IMR-90 (cell line): ENCODE measurements around the gene RBP4. TPM values are rescaled to one million over a fixed set of nuclear protein-coding genes. Genes with fewer than 3 reads are reported as not detected.

Experiments
- ATAC-seq: fragments of 200-7000 bp; cut with Tn5 transposase; 2 replicates; pipeline ENCODE4 v1.9.1; 2020; ENCODE audit warnings: low read depth, mild to moderate bottlenecking, moderate library complexity
- BruUV-seq: library from RNA; stranded (reverse); fragments of 400-500 nt; replicated peaks from 2 replicates; lab custom pipeline; 2021; lab: Mats Ljungman, UMichigan
- CTCF ChIA-PET: fragments of 300-600 bp; formaldehyde crosslinking; extraction: SDS; loops from one replicate; lab custom pipeline; 2021; ENCODE audit warnings: antibody characterized with exemption; lab: Yijun Ruan, JAX
- POLR2A ChIA-PET: fragments of 300-600 bp; sonication (Branson Sonifier 250); formaldehyde crosslinking; loops from one replicate; lab custom pipeline; 2022; ENCODE audit warnings: antibody characterized with exemption; ENCODE audit not compliant: unreplicated experiment; lab: Charles Lee
- DNase-seq: peaks from one replicate; pipeline ENCODE4 v3.0.0; 2013
- H2AFZ ChIP-seq: replicated peaks from 2 replicates; pipeline ENCODE3; 2013; ENCODE audit warnings: low read length, mild to moderate bottlenecking; ENCODE audit not compliant: poor library complexity
- H2AK5ac ChIP-seq: 2 replicates; pipeline ENCODE4 v1.6.1; 2013; ENCODE audit warnings: low read depth, low read length, inconsistent platforms
- H2AK9ac ChIP-seq: replicated peaks from 2 replicates; pipeline ENCODE3; 2013; ENCODE audit warnings: mild to moderate bottlenecking, low read depth, low read length, moderate library complexity; ENCODE audit not compliant: poor library complexity
- H2BK120ac ChIP-seq: 2 replicates; pipeline ENCODE4 v1.6.1; 2013; ENCODE audit warnings: low read depth, low read length, inconsistent platforms
- H2BK15ac ChIP-seq: 3 replicates; pipeline ENCODE4 v1.6.1; 2013; ENCODE audit warnings: low read depth, low read length, inconsistent platforms
- H2BK20ac ChIP-seq: 2 replicates; pipeline ENCODE4 v1.6.1; 2013; ENCODE audit warnings: low read depth, mild to moderate bottlenecking, inconsistent platforms, low read length, moderate library complexity
- H2BK5ac ChIP-seq: 2 replicates; pipeline ENCODE4 v1.6.1; 2013; ENCODE audit warnings: mild to moderate bottlenecking, low read depth, low read length, inconsistent platforms; ENCODE audit not compliant: poor library complexity, severe bottlenecking
- H3K14ac ChIP-seq: replicated peaks from 2 replicates; pipeline ENCODE4 v1.6.1; 2013; ENCODE audit warnings: low read depth, low read length, inconsistent platforms
- H3K18ac ChIP-seq: 2 replicates; pipeline ENCODE4 v1.6.1; 2013; ENCODE audit warnings: low read depth, low read length, control low read depth
- H3K23ac ChIP-seq: 2 replicates; pipeline ENCODE4 v1.6.1; 2013; ENCODE audit warnings: low read depth, low read length, inconsistent platforms
- H3K27ac ChIP-seq: 2 replicates; pipeline ENCODE4 v1.5.1; 2013; ENCODE audit warnings: mild to moderate bottlenecking, control low read depth, low read length; ENCODE audit not compliant: insufficient read depth
- H3K27me3 ChIP-seq: 2 replicates; pipeline ENCODE4 v1.6.1; 2013; ENCODE audit warnings: low read length; ENCODE audit not compliant: control insufficient read depth, insufficient read depth
- H3K36me3 ChIP-seq: 2 replicates; pipeline ENCODE4 v1.6.1; 2013; ENCODE audit warnings: low read length, mixed read lengths; ENCODE audit not compliant: control insufficient read depth, insufficient read depth
- H3K4ac ChIP-seq: 2 replicates; pipeline ENCODE4 v1.6.1; 2013; ENCODE audit warnings: low read depth, low read length, inconsistent platforms
- H3K4me1 ChIP-seq: 2 replicates; pipeline ENCODE4 v1.6.1; 2013; ENCODE audit warnings: low read length, mixed read lengths; ENCODE audit not compliant: control insufficient read depth, insufficient read depth
- H3K4me2 ChIP-seq: 2 replicates; pipeline ENCODE4 v1.6.1; 2013; ENCODE audit warnings: low read depth, mild to moderate bottlenecking, control low read depth, low read length, moderate library complexity
- H3K4me3 ChIP-seq: 2 replicates; pipeline ENCODE4 v1.5.1; 2013; ENCODE audit warnings: low read depth, mild to moderate bottlenecking, control low read depth, low read length, moderate library complexity; ENCODE audit not compliant: insufficient read depth
- H3K56ac ChIP-seq: 2 replicates; pipeline ENCODE4 v1.6.1; 2013; ENCODE audit warnings: low read length, inconsistent platforms; ENCODE audit not compliant: insufficient read depth; ENCODE audit errors: extremely low read depth
- H3K79me1 ChIP-seq, 2 experiments: 2 replicates each; pipeline ENCODE4 v1.6.1; 2013; ENCODE audit warnings: low read length in 2 of 2, inconsistent platforms in 1 of 2, low read depth in 1 of 2
- H3K9ac ChIP-seq: 2 replicates; pipeline ENCODE4 v1.6.1; 2013; ENCODE audit warnings: low read depth, low read length, control low read depth
- H3K9me1 ChIP-seq: 2 replicates; pipeline ENCODE4 v1.6.1; 2013; ENCODE audit warnings: low read length, inconsistent platforms; ENCODE audit not compliant: insufficient read depth
- H3K9me3 ChIP-seq: 2 replicates; pipeline ENCODE4 v1.6.1; 2013; ENCODE audit warnings: low read length; ENCODE audit not compliant: control insufficient read depth, insufficient read depth
- H4K20me1 ChIP-seq: 2 replicates; pipeline ENCODE4 v1.6.1; 2013; ENCODE audit warnings: low read length, inconsistent platforms; ENCODE audit not compliant: insufficient read depth
- H4K5ac ChIP-seq: 2 replicates; pipeline ENCODE4 v1.6.1; 2013; ENCODE audit warnings: mild to moderate bottlenecking, low read depth, low read length, control low read depth
- H4K8ac ChIP-seq, 2 experiments: 2 replicates each; pipeline ENCODE4 v1.6.1; 2013; ENCODE audit warnings: low read depth in 2 of 2, low read length in 2 of 2, control low read depth in 1 of 2, inconsistent platforms in 1 of 2
- H4K91ac ChIP-seq: 2 replicates; pipeline ENCODE4 v1.6.1; 2013; ENCODE audit warnings: low read depth, low read length, inconsistent platforms; ENCODE audit not compliant: insufficient read depth
- CEBPB ChIP-seq: IDR thresholded peaks from 2 replicates; pipeline ENCODE4 v1.6.1; 2012; ENCODE audit warnings: low read depth, low read length, improper control_type of control experiment
- FOS ChIP-seq: fragments of 150-350 bp; IDR thresholded peaks from 2 replicates; pipeline ENCODE4 v1.6.1; 2016; ENCODE audit warnings: low read depth, low read length
- MAZ ChIP-seq: IDR thresholded peaks from 2 replicates; pipeline ENCODE4 v1.6.1; 2012; ENCODE audit warnings: low read depth, mild to moderate bottlenecking, low read length, improper control_type of control experiment, moderate library complexity, borderline replicate concordance
- MXI1 ChIP-seq: IDR thresholded peaks from 2 replicates; pipeline ENCODE4 v1.6.1; 2012; ENCODE audit warnings: low read depth, mild to moderate bottlenecking, low read length, moderate library complexity, borderline replicate concordance
- NFE2L2 ChIP-seq: fragments of 150-350 bp; IDR thresholded peaks from 2 replicates; pipeline ENCODE4 v1.6.1; 2016; ENCODE audit warnings: low read depth, mild to moderate bottlenecking, low read length
- RCOR1 ChIP-seq: IDR thresholded peaks from 2 replicates; pipeline ENCODE4 v1.6.1; 2012; ENCODE audit warnings: mild to moderate bottlenecking, low read length, improper control_type of control experiment; ENCODE audit not compliant: insufficient replicate concordance
- SMC3 ChIP-seq: fragments of 150-350 bp; IDR thresholded peaks from 2 replicates; pipeline ENCODE4 v1.6.1; 2016; ENCODE audit warnings: low read depth, mild to moderate bottlenecking, antibody characterized with exemption, low read length, moderate library complexity
- WGBS, 2 experiments: methylation state at CpG; one replicate each; pipeline versions ENCODE4 v1.1.5 to v1.1.7; 2013; ENCODE audit warnings: missing lambda C conversion rate in 2 of 2; ENCODE audit not compliant: insufficient read length in 1 of 2; ENCODE audit errors: extremely low coverage in 2 of 2; 5-methylcytosine and 5-hydroxymethylcytosine counted together
- dilution Hi-C: fragments of 300-500 bp; cut with HindIII; formaldehyde crosslinking; loops from one replicate; pipeline ENCODE4 v1.14.3; 2018; ENCODE audit warnings: low sequenced_read_pairs; ENCODE audit not compliant: unreplicated experiment
- in situ Hi-C: fragments of 300-500 bp; cut with MboI; formaldehyde crosslinking; loops from 3 replicates; pipeline ENCODE4 v1.14.3; 2019; ENCODE audit warnings: low sequenced_read_pairs, inconsistent platforms, mixed read lengths
- intact Hi-C: fragments of 100-400 bp; cut with micrococcal nuclease; formaldehyde crosslinking; loops from 2 replicates; pipeline ENCODE4 v1.10.0; 2022
- polyA plus RNA-seq, 3 experiments: library from polyadenylated mRNA; depleted of rRNA; stranded (reverse); fragments of >200 nt; gene quantifications; 2 replicates each; pipeline ENCODE4 v1.2.3, GENCODE V29; 2012; ENCODE audit warnings: low replicate concordance in 1 of 3
- total RNA-seq: library from RNA; depleted of rRNA; stranded (reverse); fragments of >200 nt; gene quantifications from 2 replicates; pipeline ENCODE4 v1.2.3, GENCODE V29; 2012

The RBP4 gene
- total and polyA plus RNA-seq, 2 of the 4 experiments (the other 2 are of a cell fraction): not detected

DNA sequence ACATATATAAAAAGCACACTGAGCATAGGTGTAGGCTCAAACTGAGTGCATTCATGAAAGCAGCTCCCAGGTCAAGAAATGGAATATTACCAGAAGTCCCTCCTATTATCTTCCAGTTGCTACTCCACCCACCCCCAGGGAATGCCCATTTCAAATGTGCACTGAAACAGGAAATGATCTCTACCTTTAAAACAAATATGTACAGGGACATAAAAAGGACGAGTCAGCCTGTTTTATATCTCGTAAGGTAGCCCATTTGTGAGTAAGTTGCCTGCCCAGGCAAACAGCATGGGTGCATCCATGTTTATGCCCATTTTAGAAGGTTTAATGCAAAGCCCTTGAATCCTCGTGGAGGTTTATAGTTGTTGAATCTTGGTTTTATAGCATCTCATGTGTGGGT is 24.1 kb downstream of the RBP4 start:
- Histone ChIP-seq H3K14ac (no peak overlapping the region), H2BK5ac (no peak overlapping the region), H2AK5ac (no peak overlapping the region), H2AK9ac (no peak overlapping the region), H3K18ac (no peak overlapping the region), H4K5ac (no peak overlapping the region), H3K9me1 (no peaks in the 10 kb centered on the region), H2BK15ac (no peak overlapping the region), H3K79me1 (no peaks in the 10 kb centered on the region), H3K4me1 (no peaks in the 10 kb centered on the region), H4K8ac (no peak overlapping the region), H3K23ac (no peak overlapping the region), H3K36me3 (no peaks in the 10 kb centered on the region), H3K4me3 (no peak overlapping the region), H2AFZ (no peak overlapping the region), H4K20me1 (no peaks in the 10 kb centered on the region), H2BK120ac (no peak overlapping the region), H3K4me2 (no peak overlapping the region), H2BK20ac (no peak overlapping the region), H3K27ac (no peak overlapping the region), H3K9me3 (peaks cover 4% of the 10 kb centered on the region), H3K4ac (no peak overlapping the region), H3K9ac (no peak overlapping the region), H3K27me3 (peaks cover 38% of the 10 kb centered on the region), H4K91ac (no peak overlapping the region), H3K56ac (no peak overlapping the region)
- intact Hi-C loops (no loop called here), dilution Hi-C loops (no loop called here), in situ Hi-C loops (no loop called here)
- DNase-seq: no peak
- CTCF ChIA-PET: no interaction called here
- BruUV-seq: no TSS peak
- POLR2A ChIA-PET: no interaction called here
- TF ChIP-seq MXI1: no peak
- TF ChIP-seq MAZ: no peak
- TF ChIP-seq CEBPB: no peak
- TF ChIP-seq NFE2L2: no peak
- no peak for TF ChIP-seq RCOR1
- no peak for TF ChIP-seq FOS
- TF ChIP-seq SMC3: no peak
- WGBS, 2 experiments: 40% methylated on average over 1 of the region's 3 CpGs; no CpG with 5 or more reads in 1 of the 2 experiments
- no peak for ATAC-seq
